T-helper 22 cell (primary cell): ENCODE measurements around the gene CPLANE2.
"Not testable (repeated sequence)": the region's sequence is repeated elsewhere in the genome, so short reads cannot be mapped to it uniquely, and the experiment has no call there.

Experiments used
- DNase-seq: peaks from one replicate; pipeline ENCODE4 v3.0.0-alpha.2; 2020; ENCODE audit warnings: low read depth

Gene CPLANE2

DNA sequence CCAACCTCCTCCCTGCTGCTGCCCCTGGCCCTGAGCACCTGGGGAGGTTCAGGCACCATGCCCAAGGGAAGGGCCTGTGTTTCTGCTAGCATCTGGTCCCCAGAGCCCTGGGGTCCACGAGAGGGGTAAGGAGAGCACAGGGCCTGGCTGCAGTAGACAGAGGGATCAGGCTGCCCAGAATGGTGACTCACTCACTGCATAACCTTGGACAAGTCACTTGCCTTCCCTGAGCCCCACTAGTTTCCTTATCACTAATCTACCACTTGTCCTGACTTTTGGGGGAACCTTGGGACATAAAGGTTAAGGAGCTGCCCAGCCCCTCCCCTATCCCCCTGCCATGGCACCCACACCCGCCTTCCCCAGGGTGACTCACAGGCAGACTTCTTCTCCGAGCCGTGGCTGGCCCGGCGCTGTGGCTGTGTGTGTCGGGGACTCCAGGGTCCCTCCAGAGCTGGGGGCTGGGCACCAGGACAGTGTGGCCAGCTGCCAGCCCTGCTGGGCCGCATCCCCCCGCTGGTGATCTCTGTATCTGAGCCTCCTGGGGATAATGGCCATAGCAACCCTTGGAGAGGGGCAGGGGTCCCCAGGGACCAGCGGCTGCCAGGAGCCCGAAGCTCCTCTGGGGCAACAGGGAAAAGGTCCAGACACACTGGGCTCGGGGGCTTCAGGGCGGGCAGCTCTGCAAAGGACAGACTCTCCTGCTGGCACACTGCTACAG, 28.6 kb downstream of the CPLANE2 start:
- no peak for DNase-seq

DNA sequence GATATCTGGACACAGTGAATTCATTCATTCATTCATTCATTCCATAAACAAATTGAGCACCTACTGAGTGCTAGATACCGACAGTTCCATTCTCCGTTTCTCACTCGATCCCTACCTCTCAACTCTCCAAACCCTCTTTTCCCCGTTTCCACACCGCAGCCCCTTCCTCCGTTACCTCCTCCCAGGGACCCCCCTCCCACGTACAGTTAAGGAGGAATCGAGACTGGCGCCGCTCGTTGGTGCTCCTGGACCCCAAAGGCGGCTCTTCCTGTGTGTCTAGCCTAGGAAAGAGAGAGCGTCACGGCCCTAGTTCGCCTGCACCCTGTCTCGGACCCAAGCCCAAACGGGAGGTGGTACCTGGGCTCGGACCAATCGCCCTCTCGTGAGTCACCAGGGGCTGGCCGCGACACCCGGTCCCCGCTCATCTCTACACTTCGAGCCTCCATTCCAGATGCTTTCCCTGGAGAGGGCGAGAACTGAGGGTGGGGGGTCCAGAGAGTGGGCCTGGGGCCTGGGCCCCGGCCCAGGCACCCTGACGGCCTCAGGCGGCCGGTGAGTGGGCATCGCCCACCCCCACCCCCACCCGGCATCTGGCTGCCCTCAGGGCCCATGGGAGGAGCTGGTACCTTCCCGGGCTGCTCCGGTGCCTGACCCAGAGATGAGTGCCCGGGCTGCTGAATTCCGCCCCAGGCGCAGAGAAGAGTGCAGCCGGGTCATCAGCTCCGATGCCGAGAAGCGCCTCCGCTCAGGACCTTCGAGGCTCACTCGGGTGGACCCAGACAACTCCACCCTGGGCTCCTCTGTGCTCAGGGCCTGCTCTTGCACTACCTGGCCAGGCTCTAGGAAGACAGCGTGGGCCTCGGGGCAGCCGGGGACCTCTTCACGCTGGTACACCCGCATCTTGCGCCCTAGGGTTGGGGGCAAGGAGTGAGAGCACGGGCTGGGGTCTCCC, 29.4 kb downstream of the CPLANE2 start:
- DNase-seq, result no peak

DNA sequence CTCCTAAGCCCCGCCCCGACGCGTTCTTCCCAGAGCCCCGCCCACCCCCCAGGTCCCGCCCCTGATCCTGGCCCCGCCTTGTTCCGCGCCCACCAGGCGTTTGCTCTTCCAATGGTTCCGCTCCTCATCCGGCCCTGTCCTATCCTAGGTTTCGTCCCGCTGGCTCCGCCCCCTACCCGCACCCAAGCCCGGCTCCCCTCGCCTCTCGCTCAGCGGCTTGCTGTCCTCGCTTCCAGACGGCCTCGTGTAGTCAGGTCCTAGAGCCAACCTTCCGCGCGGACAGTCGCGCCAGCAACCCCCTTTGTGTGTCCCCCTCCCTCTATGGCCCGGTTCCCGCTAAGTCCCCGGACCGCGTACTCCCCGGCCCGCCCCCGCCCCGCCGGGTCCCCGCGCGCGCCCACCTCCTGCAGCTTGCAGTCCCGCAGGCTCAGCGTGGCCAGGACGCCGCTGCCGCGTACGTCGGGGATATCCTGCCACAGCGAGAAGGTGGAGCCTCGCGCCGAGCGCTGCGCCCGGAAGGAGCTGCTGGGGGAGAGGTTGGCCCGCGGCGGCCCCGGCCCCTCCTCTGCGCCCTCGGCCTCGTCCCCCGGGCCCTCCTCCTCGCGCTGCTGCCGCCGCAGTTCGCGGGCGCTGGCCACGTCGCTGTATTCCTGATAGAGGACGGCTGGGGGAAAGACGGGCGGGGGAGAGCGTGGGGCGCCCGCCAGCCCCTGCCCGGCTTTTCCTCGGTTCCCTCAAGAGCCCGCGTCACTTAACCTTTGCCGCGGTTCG, 30.3 kb downstream of the CPLANE2 start:
- DNase-seq, result peak; percentile 90

DNA sequence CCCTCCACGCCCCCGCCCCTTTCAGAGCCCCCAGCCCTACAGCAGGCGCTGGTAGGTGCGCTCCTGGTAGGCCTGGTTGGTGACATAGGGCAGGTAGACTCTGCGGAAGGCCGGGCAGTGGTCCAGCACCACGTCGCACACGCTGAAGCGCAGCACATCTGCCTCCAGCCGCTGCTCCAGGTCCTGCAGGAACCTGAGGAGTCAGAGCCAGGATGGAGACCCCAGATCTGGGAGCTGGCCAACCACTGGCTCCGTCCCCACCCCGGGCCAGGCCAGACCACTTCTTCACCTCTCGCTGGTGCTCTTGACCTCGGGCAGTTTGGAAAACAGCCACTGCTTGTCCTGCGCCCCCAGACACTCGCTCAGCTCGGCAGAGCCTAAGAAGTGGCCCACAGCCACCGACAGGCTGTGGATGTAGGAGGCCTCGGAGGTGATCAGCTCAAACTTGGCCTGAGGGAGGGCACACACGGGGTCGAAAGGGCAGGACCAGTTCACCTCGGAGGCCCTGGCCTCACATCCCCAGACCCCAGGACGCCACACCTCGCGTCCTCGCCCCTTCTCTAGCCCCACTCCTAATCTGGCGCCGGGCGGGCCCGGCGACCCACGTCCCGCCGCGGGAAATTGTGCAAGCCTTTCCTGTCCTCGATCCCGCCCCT, 31.0 kb downstream of the CPLANE2 start:
- no peak for DNase-seq

GRCh38 chr1:16205334-16205671, 31.7 kb downstream of the CPLANE2 start:
- DNase-seq, result no peak

DNA sequence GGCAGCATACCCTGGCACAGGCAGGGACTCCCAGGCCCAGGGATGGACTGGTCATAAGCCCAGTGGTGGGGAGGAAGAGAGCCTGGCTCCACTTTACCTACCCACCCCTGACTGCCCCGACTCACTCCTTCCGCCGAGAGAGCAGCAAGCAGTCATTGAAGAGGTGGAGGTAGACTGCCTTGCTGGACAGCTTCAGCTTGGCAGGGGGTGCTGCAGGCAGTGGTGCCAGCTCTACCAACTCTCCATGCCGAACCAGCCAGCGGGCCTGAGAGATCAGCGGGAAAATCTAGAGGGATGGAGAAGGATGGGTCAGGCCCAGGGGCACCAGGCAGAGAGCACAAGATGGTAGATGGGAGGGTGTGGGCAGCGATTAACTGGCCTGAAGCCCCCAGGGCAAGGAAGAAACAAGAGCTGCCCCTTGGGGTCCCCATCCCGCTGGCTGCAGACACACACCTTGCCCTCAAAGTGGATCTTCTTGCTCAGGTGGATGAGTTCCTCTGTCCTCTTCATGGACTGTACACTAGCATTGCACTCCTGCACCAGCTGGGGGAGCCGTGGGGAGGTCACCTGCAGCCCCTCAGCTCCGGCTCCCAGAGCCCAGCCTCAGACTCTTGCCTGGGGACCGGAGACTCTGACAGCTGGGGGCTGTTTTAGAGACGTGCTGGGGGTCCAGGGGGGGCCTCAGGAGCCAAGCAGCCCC, 32.2 kb downstream of the CPLANE2 start:
- no peak for DNase-seq

GRCh38 chr1:16204216-16204615, 32.8 kb downstream of the CPLANE2 start:
- DNase-seq, result no peak

GRCh38 chr1:16203550-16203949, 33.4 kb downstream of the CPLANE2 start:
- no peak for DNase-seq

DNA sequence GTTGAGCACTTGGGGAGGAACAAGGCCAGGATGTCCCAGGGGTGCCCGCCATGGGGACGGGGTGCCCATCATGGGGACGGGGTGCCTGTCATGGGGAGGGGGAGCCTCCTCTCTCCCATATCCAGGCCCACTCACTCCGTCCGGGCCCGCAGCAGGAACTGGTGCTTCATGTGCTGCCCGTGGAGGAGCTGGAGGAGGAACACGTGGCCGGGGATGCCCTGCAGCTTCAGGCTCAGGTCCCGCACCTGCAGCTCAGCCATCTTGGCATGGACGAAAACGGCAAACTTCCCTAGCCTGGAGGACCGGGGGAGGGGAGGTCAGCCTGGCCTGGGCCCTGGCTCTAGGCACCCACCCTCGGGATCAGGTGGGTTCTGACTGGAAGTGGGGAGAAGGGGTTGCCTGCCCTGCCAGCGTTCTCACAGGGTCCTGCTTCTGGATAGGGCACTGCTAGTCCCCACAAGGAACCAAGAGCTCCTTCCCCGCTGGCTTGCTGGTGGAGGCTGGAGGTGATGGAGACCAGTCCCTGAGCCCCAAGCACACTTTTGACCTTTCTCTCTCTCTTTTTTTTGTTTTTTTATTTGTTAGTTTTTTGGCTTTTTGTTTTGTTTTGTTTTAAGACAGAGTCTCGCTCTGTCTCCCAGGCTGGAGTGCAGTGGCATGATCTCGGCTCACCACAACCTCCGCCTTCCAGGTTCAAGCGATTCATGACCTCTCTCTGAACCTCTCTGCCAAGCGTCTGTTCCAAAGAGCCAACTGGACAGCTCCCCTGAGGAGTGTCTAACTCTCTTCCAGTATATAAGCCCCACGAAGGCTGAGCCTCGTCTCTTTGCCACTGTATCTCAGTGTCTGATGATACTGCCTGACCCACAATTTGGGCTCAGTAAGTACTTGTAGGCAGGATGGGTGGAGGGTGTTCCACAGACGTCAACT, 34.4 kb downstream of the CPLANE2 start:
- no peak for DNase-seq

DNA sequence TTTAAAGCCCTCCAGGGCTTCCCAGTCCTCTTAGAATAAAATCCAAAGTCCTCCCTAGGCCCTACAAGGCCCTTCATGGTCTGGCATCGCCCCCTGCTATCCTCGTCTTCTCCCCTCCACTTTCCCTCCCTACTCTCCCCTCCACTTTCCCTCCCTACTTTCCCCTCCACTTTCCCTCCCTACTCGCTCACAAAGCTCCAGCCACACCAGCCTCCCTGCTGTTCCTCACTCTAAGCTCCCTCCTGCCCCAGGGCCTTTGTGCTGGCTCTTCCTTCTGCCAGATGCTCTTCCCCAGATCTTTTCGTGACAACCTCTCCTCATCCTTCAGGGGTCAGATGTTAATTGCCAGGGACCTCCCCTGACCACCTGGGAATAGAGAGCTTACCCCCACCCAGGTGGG, 37.3 kb downstream of the CPLANE2 start:
- DNase-seq, result no peak

- no peak for DNase-seq
These were observed 37.9 kb downstream of the CPLANE2 start for GRCh38 chr1:16199157-16199501.

GRCh38 chr1:16198444-16199156, 38.4 kb downstream of the CPLANE2 start:
- no peak for DNase-seq

- DNase-seq, result no peak
These were observed 40.1 kb downstream of the CPLANE2 start for GRCh38 chr1:16196874-16197273.

DNA sequence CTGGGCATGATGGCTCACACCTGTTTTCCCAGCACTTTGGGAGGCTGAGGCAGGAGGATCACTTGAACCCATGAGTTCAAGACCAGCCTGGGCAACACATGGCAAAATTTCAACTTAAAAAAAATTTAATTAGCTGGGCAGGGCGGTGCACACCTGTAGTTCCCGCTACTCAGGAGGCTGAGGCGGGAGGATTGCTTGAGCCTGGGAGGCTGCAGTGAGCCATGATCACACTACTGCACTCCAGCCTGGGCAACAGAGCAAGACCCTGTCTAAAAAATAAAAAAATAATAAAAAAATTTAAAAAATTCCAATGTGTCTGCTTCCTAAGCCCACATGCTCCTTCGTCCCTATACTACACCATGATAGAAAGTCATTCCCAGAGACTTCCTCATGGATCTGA, 40.8 kb downstream of the CPLANE2 start:
- not testable (repeated sequence) for DNase-seq

- DNase-seq, result no peak
These were observed 41.5 kb downstream of the CPLANE2 start for GRCh38 chr1:16195518-16195905.

DNA sequence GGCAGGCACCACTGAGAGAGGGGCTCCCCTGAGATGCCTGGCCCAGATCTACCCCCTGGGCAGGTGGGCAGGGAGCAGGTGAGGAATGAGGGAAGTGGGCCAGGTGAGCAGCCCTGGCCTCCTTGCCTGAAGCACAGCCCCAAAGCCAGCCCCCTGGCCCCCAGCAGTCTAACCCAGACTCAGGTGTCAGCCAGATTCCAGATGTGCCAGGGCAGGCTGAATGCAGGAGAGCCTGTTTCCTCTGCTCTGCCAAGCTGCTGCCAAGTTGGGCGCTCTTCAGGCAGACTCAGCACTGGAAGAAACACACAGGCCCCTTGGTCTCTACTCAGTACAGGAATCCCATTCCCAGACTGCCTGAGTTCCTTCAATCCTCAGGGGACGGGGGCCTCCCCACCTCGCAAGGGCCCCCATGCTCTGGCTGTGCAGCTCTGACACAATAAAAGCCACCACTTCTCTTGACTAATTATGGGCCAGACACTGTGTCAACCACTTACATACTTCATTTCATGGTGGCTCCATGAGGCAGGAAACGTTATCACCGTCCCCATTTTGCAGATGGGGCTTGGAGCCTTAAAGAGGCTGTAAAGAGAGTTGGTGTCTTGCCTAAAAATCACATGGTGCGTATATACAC, 45.0 kb downstream of the CPLANE2 start:
- no peak for DNase-seq

DNA sequence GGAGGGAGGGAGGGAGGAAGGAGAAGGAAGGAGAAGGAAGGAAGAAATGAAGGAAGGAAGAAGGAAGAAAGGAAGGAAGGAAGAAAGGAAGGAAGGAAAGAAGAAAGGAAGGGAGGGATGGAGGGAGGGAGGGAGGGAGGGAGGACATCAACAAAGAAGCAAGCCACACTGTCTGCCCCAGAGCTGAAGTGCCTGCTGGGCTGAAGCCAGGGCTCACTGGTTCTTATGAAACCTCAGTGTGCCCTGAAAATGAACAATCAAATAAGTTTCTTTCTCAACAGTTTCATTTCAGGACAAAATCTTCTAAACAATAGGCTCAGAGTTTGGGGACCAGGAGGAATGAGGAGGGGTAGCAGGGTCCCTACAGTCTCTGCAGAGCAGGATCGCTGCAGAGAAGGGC, 45.7 kb downstream of the CPLANE2 start:
- no peak for DNase-seq

GRCh38 chr1:16189921-16190621, 46.9 kb downstream of the CPLANE2 start:
- no peak for DNase-seq

GRCh38 chr1:16189003-16189402, 48.0 kb downstream of the CPLANE2 start:
- no peak for DNase-seq
